T47D (cell line): Measurements from ENCODE around the gene NKPD1.

Experiments used
- DNase-seq, 2 experiments: peaks; one replicate each; pipeline versions ENCODE4 v3.0.0 to v3.0.0-alpha.2; 2011 to 2012; ENCODE audit warnings: low read depth in 1 of 2, low spot score in 1 of 2
- JUND ChIP-seq: IDR thresholded peaks from 2 replicates; pipeline ENCODE4 v1.6.1; 2012; ENCODE audit warnings: low read depth
- in situ Hi-C: cut with HindIII; loops from 2 replicates; pipeline ENCODE4 v1.10.0; 2016; ENCODE audit warnings: low sequenced_read_pairs, low pct_unique_long_range_greater_than_20kb

Gene NKPD1

GRCh38 chr19:45140144-45140503, 20.7 kb downstream of the NKPD1 start:
- no peak for DNase-seq
- TF ChIP-seq JUND, result no peak
- in situ Hi-C loops, result no loop called here

DNA sequence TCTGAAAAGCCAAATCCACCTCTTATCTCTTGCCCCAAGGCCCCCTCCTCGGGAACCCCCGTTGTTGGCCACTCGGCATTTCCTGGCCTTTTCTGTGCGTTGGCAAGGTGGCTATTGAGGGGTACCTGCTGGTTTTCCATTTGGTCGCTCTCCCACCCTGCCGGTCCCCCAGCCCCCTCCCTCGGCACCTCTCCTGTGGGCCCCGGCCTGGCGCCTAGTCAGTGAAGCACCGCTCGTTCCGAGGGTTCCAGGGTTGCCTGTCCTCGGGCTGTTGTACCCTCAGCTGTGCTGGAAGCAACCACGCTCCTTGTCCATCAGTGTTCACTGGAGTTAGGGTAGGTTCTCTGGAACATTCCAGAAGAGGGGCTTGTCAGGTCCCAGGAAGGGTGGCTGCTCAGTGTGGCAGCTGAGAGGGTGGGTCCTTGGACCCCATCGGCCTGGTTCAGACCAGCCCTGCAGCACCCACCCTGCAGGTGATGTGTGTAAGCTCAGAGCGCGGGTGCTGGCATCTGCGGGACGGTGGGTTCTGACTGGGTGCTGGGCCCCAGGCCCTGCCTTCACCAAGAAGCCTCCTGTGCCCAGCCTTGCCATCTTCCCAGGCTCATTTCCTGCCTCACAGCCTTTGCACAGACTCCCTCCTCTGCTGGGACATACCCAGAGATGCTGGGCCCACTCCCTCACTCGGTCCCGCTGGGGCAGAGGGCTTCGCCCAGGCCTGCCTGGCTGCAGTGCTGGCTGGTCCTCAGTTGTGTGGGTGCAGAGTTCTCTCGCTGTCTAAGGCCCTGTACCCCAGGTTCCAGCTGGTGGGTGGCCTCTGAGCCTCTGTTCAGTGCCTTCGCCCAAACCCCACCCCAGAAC, 21.3 kb downstream of the NKPD1 start:
- no peak for DNase-seq
- in situ Hi-C loops, result no loop called here
- no peak for TF ChIP-seq JUND

- in situ Hi-C loops, result no loop called here
- no peak for DNase-seq
- TF ChIP-seq JUND, result no peak
Measured at GRCh38 chr19:45138303-45138751, 22.5 kb downstream of the NKPD1 start.

- no peak for DNase-seq
- in situ Hi-C loops, result no loop called here
- TF ChIP-seq JUND, result no peak
Measured at GRCh38 chr19:45137179-45137761, 23.5 kb downstream of the NKPD1 start.

DNA sequence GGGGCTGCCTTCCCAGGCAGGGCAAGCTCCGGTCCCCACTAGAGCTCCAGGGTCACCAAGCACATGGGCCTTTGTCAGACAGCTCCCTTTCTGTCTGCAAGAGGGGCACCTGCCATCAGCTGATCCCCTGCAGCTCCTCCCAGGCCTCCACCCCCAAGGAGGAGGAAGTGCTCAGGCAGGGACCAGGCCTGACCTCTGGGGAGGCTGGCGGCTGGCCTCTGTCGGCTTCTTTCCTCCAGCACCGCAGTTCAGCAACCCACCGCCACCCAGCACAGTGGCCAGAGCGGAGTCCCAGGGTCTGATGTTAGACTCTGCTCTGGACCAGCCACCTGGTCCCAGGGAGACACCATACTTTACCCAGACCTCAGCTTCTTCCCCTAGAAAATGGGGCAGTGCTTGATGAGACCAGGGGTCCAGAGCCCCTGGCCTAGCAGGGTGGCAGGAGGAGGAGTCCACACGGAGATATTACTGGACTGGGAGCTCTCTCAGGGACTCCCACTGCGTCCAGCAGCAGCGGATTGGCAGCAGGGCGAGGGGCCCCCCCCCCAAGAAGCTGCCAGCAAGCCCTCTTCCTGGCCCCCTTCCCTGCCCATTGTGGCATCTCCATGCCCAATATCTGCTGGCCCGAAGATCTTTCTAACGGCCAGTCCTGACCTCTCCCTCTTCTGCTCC, 24.1 kb downstream of the NKPD1 start:
- DNase-seq, result no peak
- in situ Hi-C loops, result no loop called here
- TF ChIP-seq JUND, result no peak

DNA sequence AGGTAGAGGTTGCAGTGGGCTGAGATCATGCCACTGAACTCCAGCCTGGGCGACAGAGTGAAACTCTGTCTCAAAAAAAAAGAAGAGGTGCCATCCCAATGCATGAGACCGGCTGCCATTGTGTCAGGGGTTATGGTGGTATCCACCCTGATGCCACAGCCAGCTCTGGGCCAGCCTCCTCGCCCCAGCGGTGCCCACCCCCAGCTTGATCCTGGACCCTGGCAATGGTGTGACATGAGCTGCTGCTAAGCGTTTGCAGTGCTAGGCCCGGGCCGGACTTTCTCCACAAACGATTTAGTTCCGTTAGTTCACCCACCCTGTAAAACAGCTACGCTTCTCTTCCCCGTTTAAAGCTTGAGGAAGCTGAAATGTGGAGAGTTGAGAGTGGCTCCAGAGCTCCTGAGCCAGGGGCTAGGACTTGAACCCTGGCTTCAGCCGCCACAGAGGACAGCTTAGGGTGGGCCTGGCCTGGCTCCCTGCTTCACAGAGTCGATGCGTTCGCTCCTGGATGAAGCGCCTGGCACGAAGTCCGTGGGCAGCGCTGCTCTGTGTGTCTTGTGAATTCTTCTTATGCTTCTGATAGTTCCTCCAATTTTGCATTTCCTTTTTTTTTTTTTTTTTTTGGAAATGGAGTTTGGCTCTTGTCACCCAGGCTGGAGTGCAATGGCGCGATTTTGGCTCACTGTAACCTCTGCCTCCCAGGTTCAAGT, 25.5 kb downstream of the NKPD1 start:
- TF ChIP-seq JUND, result no peak
- in situ Hi-C loops, result no loop called here
- no peak for DNase-seq

GRCh38 chr19:45133661-45134060, 27.1 kb downstream of the NKPD1 start:
- in situ Hi-C loops, result no loop called here
- no peak for TF ChIP-seq JUND
- DNase-seq, result no peak

DNA sequence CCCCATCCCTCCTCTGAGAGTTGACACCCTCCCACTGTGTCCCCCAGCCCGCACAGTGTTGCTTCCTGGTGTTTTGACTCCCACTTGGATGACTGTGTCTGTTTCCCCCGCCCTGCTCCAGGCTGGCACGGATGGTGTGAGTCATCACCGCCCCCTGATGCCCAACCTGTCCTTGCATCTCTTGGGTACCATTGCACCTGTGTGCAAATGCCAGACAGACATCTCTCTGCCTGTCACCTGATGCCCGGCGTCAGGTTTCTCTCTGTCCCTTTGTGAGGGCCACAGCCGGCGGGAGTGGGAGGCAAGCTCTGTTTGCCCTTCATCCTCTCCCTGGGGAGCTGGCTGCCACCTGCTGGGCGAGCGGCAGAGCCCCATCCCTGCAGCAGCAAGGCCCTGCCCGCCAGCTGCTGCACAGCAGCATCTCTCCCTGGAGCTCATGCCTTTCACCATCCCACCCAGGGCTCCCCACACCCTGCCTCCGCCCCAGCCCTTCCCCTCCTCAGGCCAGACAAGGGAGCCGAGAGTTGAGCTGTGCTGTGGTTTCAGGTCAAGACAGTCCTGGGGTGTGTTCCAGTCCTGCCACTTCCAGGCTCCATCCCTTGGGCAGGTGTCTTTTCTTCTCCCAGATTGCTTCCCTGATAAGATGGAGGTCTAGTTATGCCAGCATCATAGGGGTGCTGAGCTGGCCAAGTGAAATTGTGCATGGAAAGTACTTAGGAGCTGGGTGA, 29.7 kb downstream of the NKPD1 start:
- DNase-seq, result peak in 1 of 2 experiments; percentile 85
- in situ Hi-C loops, result no loop called here
- no peak for TF ChIP-seq JUND

- in situ Hi-C loops, result no loop called here
- DNase-seq, result no peak
- TF ChIP-seq JUND, result no peak
Measured at GRCh38 chr19:45130236-45130635, 30.5 kb downstream of the NKPD1 start.

DNA sequence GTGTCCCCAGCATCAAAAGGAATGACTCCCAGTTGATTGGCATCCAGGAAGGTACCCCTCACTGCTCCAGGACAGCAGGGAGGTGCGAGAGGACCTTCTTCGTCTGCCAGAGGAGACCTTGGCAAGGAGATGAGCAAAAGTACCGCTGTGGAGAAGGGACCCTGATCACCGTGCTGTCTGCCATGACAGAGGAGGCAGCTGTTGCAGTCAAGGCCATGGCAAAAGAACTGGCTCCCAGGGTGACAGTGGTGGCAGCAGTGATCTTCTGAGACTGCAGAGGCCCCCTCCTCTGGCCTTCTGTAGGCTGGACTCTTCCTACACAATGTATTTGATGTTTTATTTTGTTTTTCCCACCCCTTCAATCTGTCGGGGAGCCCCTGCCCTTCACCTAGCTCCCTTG, 32.0 kb downstream of the NKPD1 start:
- in situ Hi-C loops, result no loop called here

GRCh38 chr19:45128146-45128545, 32.6 kb downstream of the NKPD1 start:
- in situ Hi-C loops, result no loop called here
- TF ChIP-seq JUND, result no peak
- DNase-seq, result no peak

More for the DNA sequence above, 32.0 kb downstream of the NKPD1 start:
- DNase-seq, result no peak
- no peak for TF ChIP-seq JUND

- in situ Hi-C loops, result no loop called here
- DNase-seq, result no peak
- TF ChIP-seq JUND, result no peak
Measured at GRCh38 chr19:45126654-45127053, 34.1 kb downstream of the NKPD1 start.
